OCI-M2 (cell line): ENCODE results near the gene CYSTM1.

Source experiments
- DNase-seq: peaks from one replicate; lab custom pipeline; 2025; ENCODE audit not compliant: unreplicated experiment; lab: John Stamatoyannopoulos, UW

CYSTM1 gene

GRCh38 chr5:140205216-140205615 lies 30.2 kb downstream of the CYSTM1 start:
- DNase-seq, result no peak

- DNase-seq, result no peak
These were observed 31.0 kb downstream of the CYSTM1 start for GRCh38 chr5:140205952-140206351.

- DNase-seq, result no peak
These were observed 32.4 kb downstream of the CYSTM1 start for GRCh38 chr5:140207250-140207964.

GRCh38 chr5:140208065-140208464 lies 33.1 kb downstream of the CYSTM1 start:
- DNase-seq, result no peak

- DNase-seq, result no peak
These were observed 38.5 kb downstream of the CYSTM1 start for GRCh38 chr5:140213370-140213983.

GRCh38 chr5:140214831-140215230 lies 39.8 kb downstream of the CYSTM1 start:
- no peak for DNase-seq

GRCh38 chr5:140215276-140215675 lies 40.3 kb downstream of the CYSTM1 start:
- no peak for DNase-seq

- no peak for DNase-seq
These were observed 41.6 kb downstream of the CYSTM1 start for GRCh38 chr5:140216478-140217074.

- DNase-seq, result peak; percentile 71
These were observed 42.5 kb downstream of the CYSTM1 start for GRCh38 chr5:140217299-140218026.

- DNase-seq, result no peak
These were observed 44.3 kb downstream of the CYSTM1 start for GRCh38 chr5:140219068-140219991.

- DNase-seq, result no peak
These were observed 45.2 kb downstream of the CYSTM1 start for GRCh38 chr5:140220032-140220697.

GRCh38 chr5:140220698-140221064 lies 45.7 kb downstream of the CYSTM1 start:
- no peak for DNase-seq

- no peak for DNase-seq
These were observed 46.8 kb downstream of the CYSTM1 start for GRCh38 chr5:140221697-140222223.

- DNase-seq, result no peak
These were observed 47.4 kb downstream of the CYSTM1 start for GRCh38 chr5:140222416-140222815.

- DNase-seq, result no peak
These were observed 48.6 kb downstream of the CYSTM1 start for GRCh38 chr5:140223567-140223966.

GRCh38 chr5:140224658-140225057 lies 49.7 kb downstream of the CYSTM1 start:
- DNase-seq, result no peak

- DNase-seq, result no peak
These were observed 50.4 kb downstream of the CYSTM1 start for GRCh38 chr5:140225396-140225795.

GRCh38 chr5:140227046-140227445 lies 52.1 kb downstream of the CYSTM1 start:
- no peak for DNase-seq

GRCh38 chr5:140228364-140228837 lies 53.4 kb downstream of the CYSTM1 start:
- DNase-seq, result no peak

GRCh38 chr5:140230373-140230772 lies 55.4 kb downstream of the CYSTM1 start:
- DNase-seq, result no peak
